SU-DHL-6 (cell line): ENCODE data around the gene CTTN.

Source experiments
- EZH2phosphoT487 ChIP-seq: fragments of 200-600 bp; sonication (generic), shearing (Covaris generic); conservative IDR thresholded peaks from 2 replicates; pipeline ENCODE4 v1.6.1; 2018; ENCODE audit warnings: mild to moderate bottlenecking, antibody characterized with exemption, low read length, moderate library complexity, mixed read lengths
- TF ChIP-seq, protein P1 (sequence below): fragments of 200-600 bp; sonication (generic); IDR thresholded peaks from one replicate; pipeline ENCODE4 v1.5.1; 2017; ENCODE audit warnings: antibody characterized with exemption, mild to moderate bottlenecking, low read length, moderate library complexity; ENCODE audit not compliant: insufficient read depth, poor library complexity, severe bottlenecking

DNA sequence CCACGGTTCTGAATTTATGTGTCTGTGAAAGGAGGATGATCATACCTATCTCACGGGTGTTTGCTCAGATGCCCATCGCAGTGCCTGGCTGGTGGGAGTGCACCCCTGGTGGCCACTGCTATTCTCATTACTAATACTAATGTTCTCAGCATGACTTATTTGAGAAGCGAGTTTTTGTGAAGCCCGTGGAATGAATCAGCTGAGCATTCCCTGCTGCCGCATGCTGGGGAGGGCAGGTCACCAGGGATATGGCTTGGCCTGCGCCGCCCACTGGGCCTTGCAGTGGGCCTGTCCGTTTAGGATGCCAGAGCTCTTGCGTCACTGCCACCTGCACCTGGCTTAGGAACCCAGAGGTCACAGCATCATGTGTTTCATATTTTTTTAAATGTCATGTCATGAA is 16.9 kb downstream of the CTTN start:
- TF ChIP-seq, protein P1, sequence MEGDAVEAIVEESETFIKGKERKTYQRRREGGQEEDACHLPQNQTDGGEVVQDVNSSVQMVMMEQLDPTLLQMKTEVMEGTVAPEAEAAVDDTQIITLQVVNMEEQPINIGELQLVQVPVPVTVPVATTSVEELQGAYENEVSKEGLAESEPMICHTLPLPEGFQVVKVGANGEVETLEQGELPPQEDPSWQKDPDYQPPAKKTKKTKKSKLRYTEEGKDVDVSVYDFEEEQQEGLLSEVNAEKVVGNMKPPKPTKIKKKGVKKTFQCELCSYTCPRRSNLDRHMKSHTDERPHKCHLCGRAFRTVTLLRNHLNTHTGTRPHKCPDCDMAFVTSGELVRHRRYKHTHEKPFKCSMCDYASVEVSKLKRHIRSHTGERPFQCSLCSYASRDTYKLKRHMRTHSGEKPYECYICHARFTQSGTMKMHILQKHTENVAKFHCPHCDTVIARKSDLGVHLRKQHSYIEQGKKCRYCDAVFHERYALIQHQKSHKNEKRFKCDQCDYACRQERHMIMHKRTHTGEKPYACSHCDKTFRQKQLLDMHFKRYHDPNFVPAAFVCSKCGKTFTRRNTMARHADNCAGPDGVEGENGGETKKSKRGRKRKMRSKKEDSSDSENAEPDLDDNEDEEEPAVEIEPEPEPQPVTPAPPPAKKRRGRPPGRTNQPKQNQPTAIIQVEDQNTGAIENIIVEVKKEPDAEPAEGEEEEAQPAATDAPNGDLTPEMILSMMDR, result peak; percentile 17
- no peak for TF ChIP-seq EZH2phosphoT487
